HepG2 (cell line): ENCODE data around the gene SMAP2. TPM values are rescaled to one million over a fixed set of nuclear protein-coding genes. Genes with fewer than 3 reads are reported as not detected.

Experiments
- EED ChIP-seq: sonication (generic); formaldehyde crosslinking; IDR thresholded peaks from 2 replicates; pipeline ENCODE4 v1.5.0; 2020; ENCODE audit warnings: mild to moderate bottlenecking, missing genetic modification reagents
- HCFC1 ChIP-seq: fragments of 150-350 bp; IDR thresholded peaks from 2 replicates; pipeline ENCODE4 v1.6.1; 2014; ENCODE audit warnings: low read depth, low read length
- HIC2 ChIP-seq: sonication (generic); formaldehyde crosslinking; IDR thresholded peaks from 2 replicates; pipeline ENCODE4 v1.9.0; 2022; ENCODE audit warnings: low read depth, missing genetic modification reagents
- HOXD1 ChIP-seq: sonication (generic); formaldehyde crosslinking; IDR thresholded peaks from 2 replicates; pipeline ENCODE4 v1.5.0; 2020; ENCODE audit warnings: missing genetic modification reagents
- KAT8 ChIP-seq: IDR thresholded peaks from 2 replicates; pipeline ENCODE4 v1.6.1; 2016; ENCODE audit warnings: missing genetic modification reagents, missing compliant biosample characterization
- PRDM15 ChIP-seq: sonication (generic); formaldehyde crosslinking; IDR thresholded peaks from 2 replicates; pipeline ENCODE4 v1.4.0; 2020; ENCODE audit warnings: missing genetic modification reagents
- PRMT3 ChIP-seq: sonication (generic); formaldehyde crosslinking; IDR thresholded peaks from 2 replicates; pipeline ENCODE4 v1.8.1; 2022; ENCODE audit warnings: low read depth, mild to moderate bottlenecking, moderate library complexity, missing genetic modification reagents, borderline replicate concordance
- RAD21 ChIP-seq: fragments of 450-650 bp; formaldehyde crosslinking; IDR thresholded peaks from 2 replicates; pipeline ENCODE4 v1.5.0; 2020; ENCODE audit warnings: mild to moderate bottlenecking
- RELA ChIP-seq: sonication (generic); formaldehyde crosslinking; IDR thresholded peaks from 2 replicates; pipeline ENCODE4 v1.4.0; 2020; ENCODE audit warnings: missing genetic modification reagents
- WIZ ChIP-seq: sonication (generic); formaldehyde crosslinking; IDR thresholded peaks from 2 replicates; pipeline ENCODE4 v1.5.1; 2020; ENCODE audit warnings: mild to moderate bottlenecking, missing genetic modification reagents
- ZFP62 ChIP-seq: sonication (generic); formaldehyde crosslinking; IDR thresholded peaks from 2 replicates; pipeline ENCODE4 v1.4.0; 2020; ENCODE audit warnings: missing genetic modification reagents
- ZKSCAN8 ChIP-seq: IDR thresholded peaks from 2 replicates; pipeline ENCODE4 v1.6.1; 2016; ENCODE audit warnings: borderline replicate concordance, missing genetic modification reagents, missing compliant biosample characterization
- ZNF431 ChIP-seq: sonication (generic); formaldehyde crosslinking; IDR thresholded peaks from 2 replicates; pipeline ENCODE4 v1.9.0; 2022; ENCODE audit warnings: missing genetic modification reagents, low read depth, mild to moderate bottlenecking, borderline replicate concordance
- ZNF446 ChIP-seq: sonication (generic); formaldehyde crosslinking; IDR thresholded peaks from 2 replicates; pipeline ENCODE4 v1.5.0; 2020; ENCODE audit warnings: mild to moderate bottlenecking, missing genetic modification reagents
- ZNF468 ChIP-seq: sonication (generic); formaldehyde crosslinking; IDR thresholded peaks from 2 replicates; pipeline ENCODE4 v1.8.0; 2022; ENCODE audit warnings: mild to moderate bottlenecking, moderate library complexity, missing genetic modification reagents
- ZNF558 ChIP-seq: sonication (generic); formaldehyde crosslinking; IDR thresholded peaks from 2 replicates; pipeline ENCODE4 v1.9.0; 2022; ENCODE audit warnings: mild to moderate bottlenecking, missing genetic modification reagents, borderline replicate concordance
- ZNF644 ChIP-seq: IDR thresholded peaks from 2 replicates; pipeline ENCODE4 v1.6.1; 2016; ENCODE audit warnings: low read depth
- ZNF704 ChIP-seq: sonication (generic); formaldehyde crosslinking; IDR thresholded peaks from 2 replicates; pipeline ENCODE4 v1.8.1; 2023; ENCODE audit warnings: mild to moderate bottlenecking, inconsistent platforms, moderate library complexity, missing genetic modification reagents, borderline replicate concordance
- polyA plus RNA-seq, 8 experiments: library from polyadenylated mRNA; depleted of rRNA in 3 of 8; stranded (reverse) in 7 of 8; unstranded in 1 of 8; fragments of >200 nt; fragmentation: Illumina TruSeq in 4 of 8; extraction: Trizol in 4 of 8; gene quantifications; 2 replicates each; pipeline versions ENCODE4 v1.2.1 to v1.2.3, GENCODE V29; 2011 to 2016; ENCODE audit warnings: low read depth in 4 of 8, missing spikeins in 1 of 8, mixed read lengths in 1 of 8; ENCODE audit not compliant: insufficient read depth in 1 of 8
- total RNA-seq, 5 experiments: library from RNA; depleted of rRNA; stranded (reverse); fragments of >200 nt; fragmentation: Illumina TruSeq; extraction: Trizol; gene quantifications; 2 replicates each; pipeline ENCODE4 v1.2.3, GENCODE V29; 2016; ENCODE audit warnings: low read depth in 1 of 5

The SMAP2 gene
- total and polyA plus RNA-seq, 2 of the 13 experiments (the other 11 are each of a cell fraction or from before 2014, with no cell fraction given), result 19.0 to 22.3 TPM

GRCh38 chr1:40449684-40450494, 76.4 kb downstream of the SMAP2 start, which contains the start of gene ZFP69B (continued):
- peak; percentile 42; the same call in 1 of the 2 replicates for TF ChIP-seq PRDM15 (CRISPR knock-in tag)
- no peak for TF ChIP-seq HIC2 (CRISPR knock-in tag)
- TF ChIP-seq RAD21, result peak; percentile 63
- TF ChIP-seq ZKSCAN8 (CRISPR knock-in tag), result no peak
- peak; percentile 84 for TF ChIP-seq KAT8
- no peak for TF ChIP-seq ZNF446 (CRISPR knock-in tag)
- no peak; the same call in 1 of the 2 replicates for TF ChIP-seq HCFC1
- no peak for TF ChIP-seq ZNF644 (CRISPR knock-in tag)
- TF ChIP-seq ZNF704 (CRISPR knock-in tag), result 0 out of 2 replicates have a peak, but pooled peaks have one; percentile 54
- TF ChIP-seq ZNF558 (CRISPR knock-in tag), result 0 out of 2 replicates have a peak, but pooled peaks have one; percentile 63
- no peak for TF ChIP-seq WIZ (CRISPR knock-in tag)
- TF ChIP-seq RELA (CRISPR knock-in tag), result no peak
- TF ChIP-seq PRMT3 (CRISPR knock-in tag), result no peak
- no peak for TF ChIP-seq EED (CRISPR knock-in tag)
- TF ChIP-seq ZFP62, result no peak
- TF ChIP-seq ZNF468 (CRISPR knock-in tag), result no peak
- TF ChIP-seq ZNF431 (CRISPR knock-in tag), result no peak
- no peak for TF ChIP-seq HOXD1
